Activated CD8-positive, alpha-beta T cell treated with anti-CD3 and anti-CD28 coated beads for 36 hours (primary cell): Measurements from ENCODE around the gene ELAVL4. TPM values are rescaled to one million over a fixed set of nuclear protein-coding genes. Genes with fewer than 3 reads are reported as not detected.

Source experiments
- ATAC-seq: fragments of 200-7000 bp; cut with Tn5 transposase; one replicate; pipeline ENCODE4 v1.10.0; 2021; ENCODE audit warnings: mild to moderate bottlenecking, moderate library complexity
- CTCF ChIA-PET: fragments of 350-600 bp; sonication (Branson Sonifier 250); formaldehyde crosslinking; loops from one replicate; lab custom pipeline; 2021; ENCODE audit warnings: antibody characterized with exemption; lab: Charles Lee
- POLR2A ChIA-PET: fragments of 350-600 bp; sonication (Branson Sonifier 250); formaldehyde crosslinking; loops from one replicate; lab custom pipeline; 2021; ENCODE audit warnings: antibody characterized with exemption; lab: Charles Lee
- DNase-seq: peaks from one replicate; pipeline ENCODE4 v3.0.0-alpha.2; 2020
- H3K27ac Mint-ChIP-seq: one replicate; pipeline ENCODE4 v1.8.0; 2021; ENCODE audit warnings: mild to moderate bottlenecking, mixed read lengths
- H3K27me3 Mint-ChIP-seq: one replicate; pipeline ENCODE4 v1.8.0; 2021; ENCODE audit warnings: mixed read lengths
- H3K36me3 Mint-ChIP-seq: one replicate; pipeline ENCODE4 v1.8.0; 2021; ENCODE audit warnings: low read depth, mixed read lengths
- H3K4me1 Mint-ChIP-seq: one replicate; pipeline ENCODE4 v1.8.0; 2021; ENCODE audit warnings: low read depth, mixed read lengths
- H3K4me3 Mint-ChIP-seq: one replicate; pipeline ENCODE4 v1.8.0; 2021; ENCODE audit warnings: mild to moderate bottlenecking, moderate library complexity, mixed read lengths
- H3K9me3 Mint-ChIP-seq: one replicate; pipeline ENCODE4 v1.8.0; 2021; ENCODE audit warnings: mixed read lengths
- CTCF ChIP-seq: fragments of 200-600 bp; IDR thresholded peaks from one replicate; pipeline ENCODE4 v1.8.0; 2022; ENCODE audit warnings: antibody characterized with exemption, mild to moderate bottlenecking
- intact Hi-C: fragments of 100-400 bp; cut with micrococcal nuclease; formaldehyde crosslinking; loops from one replicate; pipeline ENCODE4 v1.10.0; 2022
- total RNA-seq, 2 experiments: library from RNA; stranded (reverse); gene quantifications; one replicate each; pipeline ENCODE4 v1.2.3, GENCODE V29; 2021

ELAVL4 gene
- total RNA-seq, 2 experiments from 2014 or later: not detected

DNA sequence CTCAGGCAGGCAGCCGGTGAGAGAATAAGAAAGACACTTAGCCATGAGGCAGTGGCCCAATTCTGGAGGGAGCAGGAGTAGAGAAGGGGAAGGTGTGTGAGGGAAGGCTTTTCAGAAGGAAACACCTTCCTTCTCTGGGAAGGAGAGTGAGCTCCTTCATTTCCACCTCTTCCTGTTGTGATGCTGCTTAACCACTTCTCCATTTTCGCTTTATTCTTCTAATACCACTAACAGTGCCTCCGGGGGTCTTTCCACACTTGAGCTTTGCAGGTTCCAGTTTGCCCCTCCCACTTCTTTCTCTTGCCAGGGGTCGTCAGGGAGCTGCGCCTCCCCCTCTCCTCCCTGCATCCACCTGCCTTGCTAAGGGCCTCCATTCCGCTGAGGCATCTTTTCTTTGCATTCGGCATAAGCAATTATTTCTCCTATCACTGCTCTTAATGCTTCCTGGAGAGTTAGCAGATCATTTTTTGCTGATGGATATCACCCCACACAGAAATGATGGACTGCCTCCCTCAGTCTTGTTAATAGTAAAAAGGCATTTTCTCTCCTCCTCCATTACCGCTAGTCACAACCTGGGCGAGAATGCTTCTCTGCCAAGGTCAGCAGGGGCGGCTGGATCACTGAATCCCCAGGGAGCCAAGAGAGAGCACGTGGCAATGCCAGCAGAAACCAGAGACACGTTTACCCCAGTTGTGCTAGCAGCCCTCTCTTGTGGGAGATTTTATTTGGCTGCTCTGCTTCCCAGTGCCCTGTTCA is 74.8 kb downstream of the ELAVL4 start:
- H3K27me3 Mint-ChIP-seq: no peaks in the 10 kb centered on the region
- CTCF ChIA-PET: no interaction called here
- POLR2A ChIA-PET: no interaction called here
- H3K27ac Mint-ChIP-seq: no peak overlapping the region
- TF ChIP-seq CTCF: no peak
- H3K4me3 Mint-ChIP-seq: no peak overlapping the region
- no peaks in the 10 kb centered on the region for H3K9me3 Mint-ChIP-seq
- H3K4me1 Mint-ChIP-seq: no peaks in the 10 kb centered on the region
- no peaks in the 10 kb centered on the region for H3K36me3 Mint-ChIP-seq
- DNase-seq (no peak), ATAC-seq (no peak)
- intact Hi-C loops: no loop called here

- ChIA-PET CTCF (no interaction called here), POLR2A (no interaction called here)
- H3K4me3 Mint-ChIP-seq: no peak overlapping the region
- no peaks in the 10 kb centered on the region for H3K9me3 Mint-ChIP-seq
- DNase-seq (no peak), ATAC-seq (no peak)
- TF ChIP-seq CTCF: no peak
- no peaks in the 10 kb centered on the region for H3K27me3 Mint-ChIP-seq
- intact Hi-C loops: no loop called here
- H3K4me1 Mint-ChIP-seq: no peaks in the 10 kb centered on the region
- no peaks in the 10 kb centered on the region for H3K36me3 Mint-ChIP-seq
- no peak overlapping the region for H3K27ac Mint-ChIP-seq
These were observed 80.6 kb downstream of the ELAVL4 start for GRCh38 chr1:50189369-50189768.

DNA sequence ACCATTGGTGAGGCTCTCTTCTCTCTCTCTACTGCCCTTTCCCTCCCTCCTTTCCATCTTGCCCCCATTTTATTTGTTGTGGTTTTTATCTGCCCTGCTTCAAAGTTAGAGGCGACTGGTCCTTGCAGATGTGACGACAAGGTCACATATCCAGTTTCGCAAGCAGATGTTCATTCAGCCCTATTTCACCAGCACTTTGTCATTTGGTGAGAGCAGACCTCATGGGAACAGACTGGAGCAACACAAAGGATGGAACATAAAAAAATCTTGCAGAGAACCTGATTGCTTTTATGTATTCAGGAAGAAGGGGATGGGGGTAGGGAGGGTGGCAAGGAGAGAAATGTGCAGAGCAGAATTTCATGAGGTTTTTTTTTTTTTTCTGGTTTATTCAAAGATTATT is 84.3 kb downstream of the ELAVL4 start:
- DNase-seq (no peak), ATAC-seq (no peak)
- intact Hi-C loops: no loop called here
- Mint-ChIP-seq H3K27ac (no peak overlapping the region), H3K36me3 (no peaks in the 10 kb centered on the region), H3K27me3 (no peaks in the 10 kb centered on the region), H3K4me1 (no peaks in the 10 kb centered on the region), H3K9me3 (no peaks in the 10 kb centered on the region), H3K4me3 (no peak overlapping the region)
- ChIA-PET CTCF (interaction anchor here (2.1 kb wide), 1 partner anchor 79 kb away, joined by 6 read pairs; no protein-coding TSS in a partner anchor), POLR2A (no interaction called here)
- no peak for TF ChIP-seq CTCF

DNA sequence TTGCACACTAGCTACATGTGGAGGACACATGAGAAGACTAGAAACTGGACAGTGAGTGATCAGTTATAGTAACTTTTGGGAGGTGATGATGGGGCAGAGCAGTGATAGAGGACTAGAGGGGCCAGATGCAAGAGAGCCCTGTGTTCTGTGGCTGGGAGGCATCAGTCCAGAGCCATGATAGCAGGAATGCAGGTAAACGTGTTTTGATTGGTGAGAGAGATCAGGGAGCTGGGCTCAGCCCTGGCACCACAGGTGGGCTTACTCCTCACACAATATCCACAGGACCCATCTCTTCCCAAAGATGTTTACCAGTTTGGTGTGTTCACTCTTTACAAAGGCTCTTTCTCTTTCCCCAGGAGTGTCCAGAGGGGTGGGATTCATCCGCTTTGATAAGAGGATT is 86.5 kb downstream of the ELAVL4 start:
- CTCF ChIA-PET: no interaction called here

More for the DNA sequence above, 86.5 kb downstream of the ELAVL4 start:
- no peaks in the 10 kb centered on the region for H3K36me3 Mint-ChIP-seq
- H3K27me3 Mint-ChIP-seq: no peaks in the 10 kb centered on the region
- DNase-seq (no peak), ATAC-seq (no peak)
- H3K27ac Mint-ChIP-seq: no peak overlapping the region
- no peak for TF ChIP-seq CTCF
- POLR2A ChIA-PET: no interaction called here
- H3K4me1 Mint-ChIP-seq: no peaks in the 10 kb centered on the region
- intact Hi-C loops: no loop called here
- H3K4me3 Mint-ChIP-seq: no peak overlapping the region
- no peaks in the 10 kb centered on the region for H3K9me3 Mint-ChIP-seq
